Measurements from ENCODE around the gene MCM8.

The MCM8 gene

DNA sequence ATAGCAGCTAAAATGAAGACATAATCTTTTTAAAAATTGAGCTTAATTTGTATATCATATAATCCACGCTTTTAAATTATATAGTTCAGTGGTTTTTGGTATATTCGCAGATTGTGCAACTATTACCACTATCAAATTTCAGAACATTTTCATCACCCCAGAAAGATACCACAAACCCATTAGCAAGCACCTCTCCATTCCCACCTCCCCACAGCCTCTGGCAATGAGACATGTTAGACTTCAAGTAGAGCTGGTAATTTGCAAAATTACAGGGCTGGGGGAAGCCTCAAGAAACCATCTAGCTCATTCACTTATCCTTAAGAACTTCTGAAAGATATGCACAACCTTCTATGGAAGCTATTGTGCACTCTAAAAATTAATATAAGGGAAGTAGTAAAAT, 37.3 kb upstream of the MCM8 start:
- DNase-seq (ENCODE audit: low spot score) = no peak
- WGBS, 2 donors (ENCODE audit: extremely low coverage in 2 of 2, insufficient read length in 2 of 2, insufficient replicate concordance in 1 of 2) = no CpG with 5 or more reads among the region's 2 CpGs
- no peak overlapping the region for H2BK120ac ChIP-seq (ENCODE audit: low read depth, low read length)
- H3K18ac ChIP-seq (ENCODE audit: low read length) = no peak overlapping the region
- H4K91ac ChIP-seq (ENCODE audit: low read depth, low read length, poor library complexity) = no peak overlapping the region
- no peak overlapping the region for H3K4me3 ChIP-seq (ENCODE audit: low read length in 2 of 2)
- H3K79me1 ChIP-seq (ENCODE audit: low read depth, low read length) = no peaks in the 10 kb centered on the region
- H3K23ac ChIP-seq (ENCODE audit: low read depth, low read length, poor library complexity) = no peak overlapping the region
- peaks cover 0 to 3% (median 0%) of the 10 kb centered on the region in 3 experiments for H3K27me3 ChIP-seq (ENCODE audit: control insufficient read depth in 3 of 3, insufficient read depth in 3 of 3, low read depth in 1 of 3, low read length in 3 of 3)
- H3K36me3 ChIP-seq (replicated peaks in 1 of 2; ENCODE audit: control insufficient read depth in 2 of 2, insufficient read depth in 2 of 2, low read length in 2 of 2) = no peaks in the 10 kb centered on the region
- no peak overlapping the region for H2BK12ac ChIP-seq (ENCODE audit: low read length)
- H2AFZ ChIP-seq (ENCODE audit: low read length) = no peak overlapping the region
- H3K9ac ChIP-seq (ENCODE audit: low read depth, low read length, poor library complexity) = no peak overlapping the region
- H3K4ac ChIP-seq (ENCODE audit: low read length) = no peak overlapping the region
- no peak overlapping the region for H4K8ac ChIP-seq (ENCODE audit: low read depth, low read length)
- no peak overlapping the region for H2BK15ac ChIP-seq (ENCODE audit: low read length)
- H2AK5ac ChIP-seq (ENCODE audit: low read depth, low read length) = no peak overlapping the region
- H3K9me3 ChIP-seq (replicated peaks in 1 of 2; ENCODE audit: control insufficient read depth in 2 of 2, insufficient read depth in 1 of 2, low read depth in 1 of 2, low read length in 2 of 2) = no peaks in the 10 kb centered on the region
- no peak overlapping the region for H3K14ac ChIP-seq (ENCODE audit: low read length)
- H3K4me2 ChIP-seq (ENCODE audit: insufficient read depth, low read length, poor library complexity, severe bottlenecking) = no peak overlapping the region
- H2BK5ac ChIP-seq (ENCODE audit: low read length) = no peak overlapping the region
- peaks cover 0 to 2% of the 10 kb centered on the region in 2 donors for H3K4me1 ChIP-seq (ENCODE audit: control insufficient read depth in 2 of 2, insufficient read depth in 1 of 2, low read depth in 1 of 2, low read length in 2 of 2)
- no peak overlapping the region for H3K27ac ChIP-seq (replicated peaks; ENCODE audit: low read length)

DNA sequence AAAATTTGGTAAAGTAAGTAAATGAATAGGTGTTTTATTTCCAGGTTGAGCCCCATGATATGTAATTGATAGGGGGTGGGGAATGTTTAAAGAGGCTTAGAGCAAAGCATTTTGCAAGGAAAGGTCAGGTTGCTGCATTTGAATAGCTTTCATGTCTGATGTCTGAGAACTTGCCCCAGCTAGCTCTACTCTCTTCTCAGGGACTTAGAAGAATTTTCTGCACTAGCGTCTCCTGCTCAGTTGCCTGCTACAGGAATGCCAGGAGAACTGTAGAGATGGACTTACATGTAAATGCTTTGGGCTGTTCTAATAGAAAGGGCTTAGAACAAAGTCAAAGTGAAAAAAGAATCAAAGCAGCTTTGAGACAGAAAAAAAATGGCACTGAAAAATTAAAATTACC, 35.6 kb upstream of the MCM8 start:
- peaks cover 2 to 11% of the 10 kb centered on the region in 2 donors for H3K4me1 ChIP-seq (ENCODE audit: control insufficient read depth in 2 of 2, insufficient read depth in 1 of 2, low read depth in 1 of 2, low read length in 2 of 2)
- no peak overlapping the region for H3K14ac ChIP-seq (ENCODE audit: low read length)
- no peak overlapping the region for H2BK5ac ChIP-seq (ENCODE audit: low read length)
- H2AFZ ChIP-seq (ENCODE audit: low read length) = no peak overlapping the region
- H3K4ac ChIP-seq (ENCODE audit: low read length) = no peak overlapping the region
- no peak for DNase-seq (ENCODE audit: low spot score)
- no peak overlapping the region for H3K23ac ChIP-seq (ENCODE audit: low read depth, low read length, poor library complexity)
- H2BK15ac ChIP-seq (ENCODE audit: low read length) = no peak overlapping the region
- no peaks in the 10 kb centered on the region for H3K27me3 ChIP-seq (ENCODE audit: control insufficient read depth in 3 of 3, insufficient read depth in 3 of 3, low read depth in 1 of 3, low read length in 3 of 3)
- no peak overlapping the region for H4K91ac ChIP-seq (ENCODE audit: low read depth, low read length, poor library complexity)
- H2AK5ac ChIP-seq (ENCODE audit: low read depth, low read length) = no peak overlapping the region
- WGBS, 2 donors (ENCODE audit: extremely low coverage in 2 of 2, insufficient read length in 2 of 2, insufficient replicate concordance in 1 of 2) = no CpG with 5 or more reads among the region's 1 CpG
- no peak overlapping the region for H4K8ac ChIP-seq (ENCODE audit: low read depth, low read length)
- no peaks in the 10 kb centered on the region for H3K79me1 ChIP-seq (ENCODE audit: low read depth, low read length)
- H3K36me3 ChIP-seq (replicated peaks in 1 of 2; ENCODE audit: control insufficient read depth in 2 of 2, insufficient read depth in 2 of 2, low read length in 2 of 2) = no peaks in the 10 kb centered on the region
- H3K9me3 ChIP-seq (replicated peaks in 1 of 2; ENCODE audit: control insufficient read depth in 2 of 2, insufficient read depth in 1 of 2, low read depth in 1 of 2, low read length in 2 of 2) = no peaks in the 10 kb centered on the region
- H2BK12ac ChIP-seq (ENCODE audit: low read length) = no peak overlapping the region
- no peak overlapping the region for H2BK120ac ChIP-seq (ENCODE audit: low read depth, low read length)
- H3K18ac ChIP-seq (ENCODE audit: low read length) = no peak overlapping the region
- no peak overlapping the region for H3K9ac ChIP-seq (ENCODE audit: low read depth, low read length, poor library complexity)
- no peak overlapping the region for H3K4me2 ChIP-seq (ENCODE audit: insufficient read depth, low read length, poor library complexity, severe bottlenecking)
- H3K27ac ChIP-seq (replicated peaks; ENCODE audit: low read length) = no peak overlapping the region
- H3K4me3 ChIP-seq (ENCODE audit: low read length in 2 of 2) = no peak overlapping the region

DNA sequence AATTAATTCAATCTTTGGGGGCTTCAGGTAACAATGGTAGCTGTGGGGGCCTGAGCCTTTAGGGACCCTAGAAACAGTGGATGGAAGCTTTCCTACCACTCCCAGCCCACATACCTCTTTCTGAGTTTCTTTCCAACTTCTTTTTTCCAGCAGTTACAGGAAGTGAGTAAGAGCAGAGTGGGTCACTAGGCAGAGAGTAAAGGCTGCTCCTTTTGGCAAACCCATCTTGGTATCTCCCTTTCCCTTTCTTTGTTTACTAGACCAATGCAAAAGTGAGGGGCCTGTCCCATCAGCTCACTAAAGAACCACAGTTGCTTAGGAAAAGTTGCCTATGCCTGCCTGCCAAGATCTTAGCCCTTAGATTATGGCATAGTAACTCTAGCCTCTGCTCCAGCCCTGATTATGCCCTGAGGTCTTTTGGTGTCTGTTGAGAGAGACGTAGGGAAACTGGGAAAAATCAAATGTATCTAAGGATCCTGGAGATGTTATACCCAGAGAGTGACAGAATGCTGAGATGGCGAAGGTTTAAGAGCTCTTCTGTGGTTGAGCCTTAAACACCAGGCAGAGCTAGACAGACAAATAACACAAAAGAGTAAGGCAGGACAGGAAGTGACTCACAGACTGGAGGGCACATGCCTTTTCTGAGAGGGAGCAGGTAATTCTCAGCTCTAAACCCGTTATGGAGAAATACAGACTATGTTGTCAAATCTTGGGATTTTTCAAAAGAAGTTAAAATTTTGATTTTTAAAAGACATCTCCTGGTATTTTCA, 31.4 kb upstream of the MCM8 start:
- Histone ChIP-seq H3K4ac (ENCODE audit: low read length) (no peak overlapping the region), H2BK12ac (ENCODE audit: low read length) (no peak overlapping the region), H2AFZ (ENCODE audit: low read length) (peak overlapping the region; percentile 75), H3K23ac (ENCODE audit: low read depth, low read length, poor library complexity) (no peak overlapping the region), H4K8ac (ENCODE audit: low read depth, low read length) (no peak overlapping the region), H2BK15ac (ENCODE audit: low read length) (no peak overlapping the region), H3K27ac (replicated peaks; ENCODE audit: low read length) (no peak overlapping the region), H2BK5ac (ENCODE audit: low read length) (no peak overlapping the region), H2BK120ac (ENCODE audit: low read depth, low read length) (no peak overlapping the region), H3K9me3 (replicated peaks in 1 of 2; ENCODE audit: control insufficient read depth in 2 of 2, insufficient read depth in 1 of 2, low read depth in 1 of 2, low read length in 2 of 2) (no peaks in the 10 kb centered on the region), H3K9ac (ENCODE audit: low read depth, low read length, poor library complexity) (no peak overlapping the region), H3K4me1 (ENCODE audit: control insufficient read depth in 2 of 2, insufficient read depth in 1 of 2, low read depth in 1 of 2, low read length in 2 of 2) (peaks cover 2 to 9% of the 10 kb centered on the region in 2 donors), H3K36me3 (replicated peaks in 1 of 2; ENCODE audit: control insufficient read depth in 2 of 2, insufficient read depth in 2 of 2, low read length in 2 of 2) (no peaks in the 10 kb centered on the region), H3K79me1 (ENCODE audit: low read depth, low read length) (no peaks in the 10 kb centered on the region), H4K91ac (ENCODE audit: low read depth, low read length, poor library complexity) (no peak overlapping the region), H3K4me2 (ENCODE audit: insufficient read depth, low read length, poor library complexity, severe bottlenecking) (no peak overlapping the region), H3K27me3 (ENCODE audit: control insufficient read depth in 3 of 3, insufficient read depth in 3 of 3, low read depth in 1 of 3, low read length in 3 of 3) (peaks cover 0 to 1% (median 0%) of the 10 kb centered on the region in 3 experiments), H3K14ac (ENCODE audit: low read length) (no peak overlapping the region), H3K4me3 (ENCODE audit: low read length in 2 of 2) (no peak overlapping the region), H2AK5ac (ENCODE audit: low read depth, low read length) (no peak overlapping the region), H3K18ac (ENCODE audit: low read length) (no peak overlapping the region)
- no CpG with 5 or more reads among the region's 3 CpGs for WGBS, 2 donors (ENCODE audit: extremely low coverage in 2 of 2, insufficient read length in 2 of 2, insufficient replicate concordance in 1 of 2)
- DNase-seq (ENCODE audit: low spot score) = no peak

DNA sequence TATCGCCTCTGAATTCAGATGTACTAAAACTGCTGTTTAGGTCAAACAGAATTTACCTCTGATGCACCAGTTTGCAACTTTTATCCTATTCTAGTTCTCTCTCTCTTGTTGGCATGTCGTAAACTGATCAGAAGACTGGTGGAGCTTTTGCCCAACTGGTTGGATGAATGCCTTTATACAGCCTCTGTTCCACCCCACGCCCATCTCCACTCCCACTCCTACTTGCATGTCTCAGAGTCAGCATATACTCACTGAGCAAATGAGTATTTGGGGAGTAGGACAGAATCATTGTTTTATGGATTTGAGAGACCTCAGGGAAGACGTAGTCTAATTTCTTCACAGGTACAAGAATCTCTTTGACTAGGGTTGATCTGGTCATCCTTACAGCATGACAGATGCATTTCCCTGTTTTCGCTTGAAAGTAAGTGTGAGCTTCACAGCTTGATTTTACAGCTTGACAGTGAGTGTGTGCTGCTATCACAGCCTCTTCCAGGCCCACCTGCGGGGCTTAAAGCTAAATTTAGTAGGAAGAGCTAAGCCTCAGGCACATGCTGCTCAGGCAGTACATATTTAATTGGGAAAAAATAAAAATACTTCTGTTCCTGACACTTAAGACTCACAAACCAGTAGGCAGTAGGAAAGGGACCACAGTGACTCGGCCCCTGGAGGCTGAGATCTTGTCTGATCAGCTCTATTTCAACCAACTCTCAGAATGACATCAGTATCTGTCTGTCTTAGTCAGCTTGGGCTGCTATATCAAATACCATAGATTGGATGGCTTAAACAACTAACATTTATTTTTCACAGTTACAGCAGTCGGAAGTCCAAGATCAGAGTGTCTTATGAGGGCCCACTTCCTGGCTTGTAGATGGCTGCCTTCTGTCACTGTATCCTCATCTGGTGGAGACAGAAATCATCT, 30.6 kb upstream of the MCM8 start:
- H3K4me2 ChIP-seq (ENCODE audit: insufficient read depth, low read length, poor library complexity, severe bottlenecking) = no peak overlapping the region
- H2BK15ac ChIP-seq (ENCODE audit: low read length) = no peak overlapping the region
- H3K9ac ChIP-seq (ENCODE audit: low read depth, low read length, poor library complexity) = no peak overlapping the region
- no CpG with 5 or more reads among the region's 8 CpGs for WGBS, 2 donors (ENCODE audit: extremely low coverage in 2 of 2, insufficient read length in 2 of 2, insufficient replicate concordance in 1 of 2)
- no peaks in the 10 kb centered on the region for H3K36me3 ChIP-seq (replicated peaks in 1 of 2; ENCODE audit: control insufficient read depth in 2 of 2, insufficient read depth in 2 of 2, low read length in 2 of 2)
- H3K9me3 ChIP-seq (replicated peaks in 1 of 2; ENCODE audit: control insufficient read depth in 2 of 2, insufficient read depth in 1 of 2, low read depth in 1 of 2, low read length in 2 of 2) = no peaks in the 10 kb centered on the region
- H3K4me3 ChIP-seq (ENCODE audit: low read length in 2 of 2) = no peak overlapping the region
- peaks cover 0 to 1% (median 0%) of the 10 kb centered on the region in 3 experiments for H3K27me3 ChIP-seq (ENCODE audit: control insufficient read depth in 3 of 3, insufficient read depth in 3 of 3, low read depth in 1 of 3, low read length in 3 of 3)
- H3K14ac ChIP-seq (ENCODE audit: low read length) = no peak overlapping the region
- H3K27ac ChIP-seq (replicated peaks; ENCODE audit: low read length) = no peak overlapping the region
- DNase-seq (ENCODE audit: low spot score) = no peak
- no peak overlapping the region for H2AK5ac ChIP-seq (ENCODE audit: low read depth, low read length)
- H3K23ac ChIP-seq (ENCODE audit: low read depth, low read length, poor library complexity) = no peak overlapping the region
- peak overlapping the region; percentile 75 for H2AFZ ChIP-seq (ENCODE audit: low read length)
- no peak overlapping the region for H2BK5ac ChIP-seq (ENCODE audit: low read length)
- no peak overlapping the region for H2BK12ac ChIP-seq (ENCODE audit: low read length)
- H4K8ac ChIP-seq (ENCODE audit: low read depth, low read length) = no peak overlapping the region
- H3K18ac ChIP-seq (ENCODE audit: low read length) = no peak overlapping the region
- H3K79me1 ChIP-seq (ENCODE audit: low read depth, low read length) = no peaks in the 10 kb centered on the region
- no peak overlapping the region for H3K4ac ChIP-seq (ENCODE audit: low read length)
- no peak overlapping the region for H2BK120ac ChIP-seq (ENCODE audit: low read depth, low read length)
- H3K4me1 ChIP-seq (ENCODE audit: control insufficient read depth in 2 of 2, insufficient read depth in 1 of 2, low read depth in 1 of 2, low read length in 2 of 2) = peaks cover 2 to 9% of the 10 kb centered on the region in 2 donors
- H4K91ac ChIP-seq (ENCODE audit: low read depth, low read length, poor library complexity) = no peak overlapping the region
